Loucy (cell line): ENCODE measurements around the gene TMED10.
A peak's percentile ranks its signal among the peaks of the same experiment; 100 is the strongest.

ENCODE experiments used
- H2AFZ ChIP-seq: fragments of 200-600 bp; sonication (generic); 2 replicates; pipeline ENCODE4 v1.6.0; 2016; ENCODE audit warnings: antibody characterized with exemption, mild to moderate bottlenecking, low read length, moderate library complexity
- H3F3A ChIP-seq: fragments of 200-600 bp; 2 replicates; pipeline ENCODE4 v1.6.0; 2016; ENCODE audit warnings: antibody characterized with exemption, low read depth, mild to moderate bottlenecking
- H3K27me3 ChIP-seq: fragments of 200-600 bp; sonication (generic); 2 replicates; pipeline ENCODE4 v1.6.1; 2014; ENCODE audit warnings: low read length, mild to moderate bottlenecking; ENCODE audit not compliant: insufficient read depth, poor library complexity, severe bottlenecking
- H3K36me3 ChIP-seq: fragments of 200-600 bp; sonication (generic); 2 replicates; pipeline ENCODE4 v1.6.1; 2016; ENCODE audit warnings: low read length; ENCODE audit not compliant: insufficient read depth
- H3K4me1 ChIP-seq: fragments of 200-600 bp; sonication (generic); 2 replicates; pipeline ENCODE4 v1.5.1; 2014; ENCODE audit warnings: low read length, mild to moderate bottlenecking; ENCODE audit not compliant: insufficient read depth, poor library complexity, severe bottlenecking
- H3K4me2 ChIP-seq: fragments of 200-600 bp; sonication (generic); 2 replicates; pipeline ENCODE4 v1.6.0; 2014; ENCODE audit warnings: antibody characterized with exemption, low read length, low read depth, mild to moderate bottlenecking; ENCODE audit not compliant: poor library complexity, severe bottlenecking
- H3K4me3 ChIP-seq: fragments of 200-600 bp; sonication (generic); 2 replicates; pipeline ENCODE4 v1.5.1; 2014; ENCODE audit warnings: low read length, mild to moderate bottlenecking, mixed read lengths; ENCODE audit not compliant: poor library complexity, severe bottlenecking
- H3K79me2 ChIP-seq: fragments of 200-600 bp; sonication (generic); 2 replicates; pipeline ENCODE4 v1.6.1; 2014; ENCODE audit warnings: low read length; ENCODE audit not compliant: insufficient read depth
- H3K9ac ChIP-seq: fragments of 200-600 bp; sonication (generic); 2 replicates; pipeline ENCODE4 v1.6.0; 2014; ENCODE audit warnings: mild to moderate bottlenecking, low read depth, low read length, moderate library complexity; ENCODE audit not compliant: poor library complexity, severe bottlenecking
- H3K9me2 ChIP-seq: fragments of 200-600 bp; sonication (generic); replicated peaks from 2 replicates; pipeline ENCODE4 v1.6.1; 2016; ENCODE audit warnings: low read depth, low read length, mixed read lengths
- H3K9me3 ChIP-seq: fragments of 200-600 bp; sonication (generic); 2 replicates; pipeline ENCODE4 v1.6.1; 2014; ENCODE audit warnings: mild to moderate bottlenecking, antibody characterized with exemption, low read length, low read depth; ENCODE audit not compliant: insufficient read depth
- H4K20me1 ChIP-seq: fragments of 200-600 bp; sonication (generic); 2 replicates; pipeline ENCODE4 v1.6.0; 2014; ENCODE audit warnings: antibody characterized with exemption, low read length, mild to moderate bottlenecking; ENCODE audit not compliant: insufficient read depth, poor library complexity, severe bottlenecking
- EZH2phosphoT487 ChIP-seq: fragments of 200-600 bp; IDR thresholded peaks from 2 replicates; pipeline ENCODE4 v1.6.1; 2018; ENCODE audit warnings: antibody characterized with exemption, mild to moderate bottlenecking, moderate library complexity, borderline replicate concordance
- TF ChIP-seq, protein P1 (sequence below): fragments of 200-600 bp; sonication (generic); conservative IDR thresholded peaks from 2 replicates; pipeline ENCODE4 v1.5.1; 2014; ENCODE audit warnings: mild to moderate bottlenecking, antibody characterized with exemption, low read length

The TMED10 gene

DNA sequence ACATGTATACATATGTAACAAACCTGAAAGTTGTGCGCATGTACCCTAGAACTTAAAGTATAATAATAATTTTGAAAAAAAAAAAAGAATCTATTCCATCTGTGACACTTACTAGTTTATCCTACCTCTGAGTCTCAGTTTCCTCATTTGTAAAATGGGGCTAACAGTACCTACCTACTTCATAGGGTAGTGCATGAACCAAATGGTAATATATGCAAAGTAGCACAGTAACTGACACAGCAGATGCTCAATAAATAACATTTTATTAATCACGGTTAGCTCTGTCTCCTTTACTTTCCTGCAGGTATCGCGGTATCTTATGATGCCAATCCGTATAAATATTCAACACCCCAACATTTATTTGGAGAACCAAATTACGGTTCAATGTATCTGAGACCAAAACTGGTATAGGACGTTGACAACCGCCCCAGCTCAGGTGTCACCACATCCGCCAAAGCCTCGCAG is 703 bp downstream of the TMED10 start:
- Histone ChIP-seq H3K27me3 (no peaks in the 10 kb centered on the region), H3K9ac (peak overlapping the region; percentile 78), H3K9me3 (no peaks in the 10 kb centered on the region), H3K36me3 (no peaks in the 10 kb centered on the region), H3K4me2 (peak overlapping the region; percentile 79), H2AFZ (no peak overlapping the region; the same call in 1 of the 2 replicates), H3K9me2 (no peaks in the 10 kb centered on the region), H3F3A (no peaks in the 10 kb centered on the region), H3K4me1 (peaks cover 42% of the 10 kb centered on the region), H3K79me2 (peaks cover 52% of the 10 kb centered on the region), H4K20me1 (peaks cover 42% of the 10 kb centered on the region), H3K4me3 (peak overlapping the region; percentile 76)
- TF ChIP-seq, protein P1, sequence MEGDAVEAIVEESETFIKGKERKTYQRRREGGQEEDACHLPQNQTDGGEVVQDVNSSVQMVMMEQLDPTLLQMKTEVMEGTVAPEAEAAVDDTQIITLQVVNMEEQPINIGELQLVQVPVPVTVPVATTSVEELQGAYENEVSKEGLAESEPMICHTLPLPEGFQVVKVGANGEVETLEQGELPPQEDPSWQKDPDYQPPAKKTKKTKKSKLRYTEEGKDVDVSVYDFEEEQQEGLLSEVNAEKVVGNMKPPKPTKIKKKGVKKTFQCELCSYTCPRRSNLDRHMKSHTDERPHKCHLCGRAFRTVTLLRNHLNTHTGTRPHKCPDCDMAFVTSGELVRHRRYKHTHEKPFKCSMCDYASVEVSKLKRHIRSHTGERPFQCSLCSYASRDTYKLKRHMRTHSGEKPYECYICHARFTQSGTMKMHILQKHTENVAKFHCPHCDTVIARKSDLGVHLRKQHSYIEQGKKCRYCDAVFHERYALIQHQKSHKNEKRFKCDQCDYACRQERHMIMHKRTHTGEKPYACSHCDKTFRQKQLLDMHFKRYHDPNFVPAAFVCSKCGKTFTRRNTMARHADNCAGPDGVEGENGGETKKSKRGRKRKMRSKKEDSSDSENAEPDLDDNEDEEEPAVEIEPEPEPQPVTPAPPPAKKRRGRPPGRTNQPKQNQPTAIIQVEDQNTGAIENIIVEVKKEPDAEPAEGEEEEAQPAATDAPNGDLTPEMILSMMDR, result no peak
- TF ChIP-seq EZH2phosphoT487, result no peak

DNA sequence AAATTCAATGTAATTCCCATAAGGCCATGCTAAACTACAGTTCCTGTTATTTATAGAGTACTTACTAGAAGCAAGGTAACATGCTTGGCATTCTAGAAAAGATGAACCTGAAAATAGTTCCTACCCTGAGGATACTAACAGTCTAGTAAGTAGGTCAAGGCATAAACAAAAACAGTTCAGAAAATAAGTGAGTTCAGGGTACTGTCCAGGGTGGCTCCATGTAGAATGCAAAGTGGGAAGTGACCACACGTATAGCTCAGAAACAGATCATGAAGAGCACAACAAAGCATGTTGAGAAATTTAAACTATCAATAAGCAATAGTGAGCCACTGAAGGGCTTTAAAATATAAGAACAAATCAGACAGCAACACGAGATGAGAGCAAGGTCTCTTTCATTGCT is 2.3 kb downstream of the TMED10 start:
- Histone ChIP-seq H3K36me3 (no peaks in the 10 kb centered on the region), H3K4me2 (peak overlapping the region; percentile 79), H3F3A (no peaks in the 10 kb centered on the region), H3K9ac (peak overlapping the region; percentile 78), H2AFZ (no peak overlapping the region), H3K9me2 (no peaks in the 10 kb centered on the region), H3K4me3 (peak overlapping the region; percentile 76), H3K4me1 (peaks cover 49% of the 10 kb centered on the region), H3K79me2 (peaks cover 69% of the 10 kb centered on the region), H3K27me3 (no peaks in the 10 kb centered on the region), H4K20me1 (peaks cover 51% of the 10 kb centered on the region), H3K9me3 (no peaks in the 10 kb centered on the region)
- no peak for TF ChIP-seq EZH2phosphoT487
- TF ChIP-seq, protein P1, result no peak

DNA sequence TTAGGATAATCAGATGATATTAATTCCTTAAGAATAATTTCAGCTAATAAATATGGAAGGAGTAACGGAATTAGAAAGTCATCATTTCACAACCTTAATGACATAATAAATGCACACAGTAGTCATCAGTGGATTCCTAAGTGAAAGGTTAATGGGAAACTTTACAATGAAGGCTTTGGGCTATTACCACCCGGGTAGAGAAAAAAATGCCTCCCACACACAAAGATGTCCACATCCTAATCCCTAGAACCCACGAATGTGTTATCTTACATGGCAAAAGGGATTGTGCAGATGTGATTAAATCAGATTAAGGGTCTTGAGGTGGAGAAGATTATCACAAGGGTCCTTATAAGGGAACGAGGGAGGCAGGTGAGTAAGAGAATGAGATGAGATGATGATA is 5.6 kb downstream of the TMED10 start:
- peaks cover 100% of the 10 kb centered on the region for H3K79me2 ChIP-seq

More for the DNA sequence above, 5.6 kb downstream of the TMED10 start:
- no peaks in the 10 kb centered on the region for H3K36me3 ChIP-seq
- H3K4me3 ChIP-seq, result peak overlapping the region; percentile 4
- H4K20me1 ChIP-seq, result peaks cover 74% of the 10 kb centered on the region
- H3K27me3 ChIP-seq, result no peaks in the 10 kb centered on the region
- no peak overlapping the region for H3K9ac ChIP-seq
- H3F3A ChIP-seq, result no peaks in the 10 kb centered on the region
- H3K4me1 ChIP-seq, result peaks cover 69% of the 10 kb centered on the region
- H3K9me3 ChIP-seq, result no peaks in the 10 kb centered on the region
- no peak overlapping the region for H2AFZ ChIP-seq
- H3K4me2 ChIP-seq, result peak overlapping the region; percentile 79
- TF ChIP-seq EZH2phosphoT487, result no peak
- TF ChIP-seq, protein P1, result no peak
- no peaks in the 10 kb centered on the region for H3K9me2 ChIP-seq
